ENCODE measurements around the gene UNC5C. TPM values are rescaled to one million over a fixed set of nuclear protein-coding genes. Genes with fewer than 3 reads are reported as not detected.

The UNC5C gene
- total and polyA plus RNA-seq, 2 of the 4 experiments (the other 2 are of a cell fraction), result under 0.01 TPM

DNA sequence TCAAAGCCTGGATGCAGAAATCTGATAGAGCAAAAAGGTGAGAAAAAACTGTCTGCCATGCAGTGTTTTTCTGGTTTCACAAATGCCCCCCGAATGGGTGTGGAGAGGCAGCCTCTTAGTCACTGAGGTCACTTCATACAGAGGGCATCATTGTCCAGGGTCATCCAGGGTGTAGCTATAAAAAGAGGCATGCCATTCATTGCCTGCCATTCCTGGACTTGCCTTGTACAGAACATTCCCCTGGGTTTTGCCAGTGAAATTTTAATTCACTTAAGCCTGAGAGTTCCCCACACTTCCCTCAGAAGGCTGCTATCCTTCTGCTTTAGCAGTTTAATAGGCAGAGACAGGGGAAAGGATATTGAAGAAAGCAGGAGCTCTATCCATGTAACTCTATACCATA is 230.3 kb downstream of the UNC5C start:
- TF ChIP-seq SMC3 (IDR thresholded peaks at IDR 0.05; ENCODE audit: low read depth, low read length) (no peak), CEBPB (IDR thresholded peaks at IDR 0.05; ENCODE audit: low read depth, low read length) (no peak), NFE2L2 (IDR thresholded peaks at IDR 0.05; ENCODE audit: low read depth, low read length) (no peak), RCOR1 (IDR thresholded peaks at IDR 0.05; ENCODE audit: insufficient replicate concordance, low read length) (no peak), MAZ (IDR thresholded peaks at IDR 0.05; ENCODE audit: borderline replicate concordance, low read depth, low read length) (no peak), FOS (IDR thresholded peaks at IDR 0.05; ENCODE audit: low read depth, low read length) (no peak), CHD1 (IDR thresholded peaks at IDR 0.05; ENCODE audit: low read depth, low read length) (no peak), RAD21 (IDR thresholded peaks at IDR 0.05; ENCODE audit: low read length) (no peak)
- TF ChIP-seq, protein P1, sequence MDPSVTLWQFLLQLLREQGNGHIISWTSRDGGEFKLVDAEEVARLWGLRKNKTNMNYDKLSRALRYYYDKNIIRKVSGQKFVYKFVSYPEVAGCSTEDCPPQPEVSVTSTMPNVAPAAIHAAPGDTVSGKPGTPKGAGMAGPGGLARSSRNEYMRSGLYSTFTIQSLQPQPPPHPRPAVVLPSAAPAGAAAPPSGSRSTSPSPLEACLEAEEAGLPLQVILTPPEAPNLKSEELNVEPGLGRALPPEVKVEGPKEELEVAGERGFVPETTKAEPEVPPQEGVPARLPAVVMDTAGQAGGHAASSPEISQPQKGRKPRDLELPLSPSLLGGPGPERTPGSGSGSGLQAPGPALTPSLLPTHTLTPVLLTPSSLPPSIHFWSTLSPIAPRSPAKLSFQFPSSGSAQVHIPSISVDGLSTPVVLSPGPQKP (IDR thresholded peaks at IDR 0.05; ENCODE audit: borderline replicate concordance, low read depth, low read length), result no peak
- no peak overlapping the region for H3K4me2 ChIP-seq (ENCODE audit: low read depth, low read length)

More for the DNA sequence above, 230.3 kb downstream of the UNC5C start:
- in situ Hi-C loops (cut with MboI; ENCODE audit: low sequenced_read_pairs), result no loop called here
- no peak overlapping the region for H3K4ac ChIP-seq (ENCODE audit: low read depth, low read length)
- H3K79me1 ChIP-seq (ENCODE audit: low read depth in 1 of 2, low read length in 2 of 2), result no peaks in the 10 kb centered on the region
- no peak overlapping the region for H3K23ac ChIP-seq (ENCODE audit: low read depth, low read length)
- H4K91ac ChIP-seq (ENCODE audit: insufficient read depth, low read depth, low read length), result no peak overlapping the region
- no peak overlapping the region for H2BK120ac ChIP-seq (ENCODE audit: low read depth, low read length)
- no peak overlapping the region for H2AK5ac ChIP-seq (ENCODE audit: low read depth, low read length)
- no peaks in the 10 kb centered on the region for H4K20me1 ChIP-seq (ENCODE audit: insufficient read depth, low read length)
- no peak overlapping the region for H2BK20ac ChIP-seq (ENCODE audit: low read depth, low read length)
- H2BK5ac ChIP-seq (ENCODE audit: low read depth, low read length, poor library complexity, severe bottlenecking), result no peak overlapping the region
- BruUV-seq (replicated peaks), result no TSS peak
- H3K56ac ChIP-seq (ENCODE audit: extremely low read depth, insufficient read depth, low read length), result no peak overlapping the region
- no peak overlapping the region for H4K5ac ChIP-seq (ENCODE audit: low read depth, low read length)
- no peak overlapping the region for H4K8ac ChIP-seq (ENCODE audit: low read depth in 2 of 2, low read length in 2 of 2)
- intact Hi-C loops (cut with micrococcal nuclease), result no loop called here
- H3K9me1 ChIP-seq (ENCODE audit: insufficient read depth, low read length), result no peaks in the 10 kb centered on the region
- no peak overlapping the region for H3K4me3 ChIP-seq (ENCODE audit: insufficient read depth, low read depth, low read length)
- WGBS, 2 experiments (ENCODE audit: extremely low coverage in 2 of 2, insufficient read length in 1 of 2), result no CpG with 5 or more reads among the region's 1 CpG
- ATAC-seq (ENCODE audit: low read depth) (no peak), DNase-seq (no peak)
- H2AFZ ChIP-seq (replicated peaks; ENCODE audit: low read length, poor library complexity), result no peak overlapping the region
- no peak overlapping the region for H3K27ac ChIP-seq (ENCODE audit: insufficient read depth, low read length)
- no peaks in the 10 kb centered on the region for H3K9me3 ChIP-seq (ENCODE audit: control insufficient read depth, insufficient read depth, low read length)
- no peaks in the 10 kb centered on the region for H3K4me1 ChIP-seq (ENCODE audit: control insufficient read depth, insufficient read depth, low read length)
- H3K14ac ChIP-seq (replicated peaks; ENCODE audit: low read depth, low read length), result no peak overlapping the region
- no peaks in the 10 kb centered on the region for H3K36me3 ChIP-seq (ENCODE audit: control insufficient read depth, insufficient read depth, low read length)
- dilution Hi-C loops (cut with HindIII; ENCODE audit: low sequenced_read_pairs, unreplicated experiment), result no loop called here
- H2AK9ac ChIP-seq (replicated peaks; ENCODE audit: low read depth, low read length, poor library complexity), result no peak overlapping the region
- H3K18ac ChIP-seq (ENCODE audit: low read depth, low read length), result no peak overlapping the region
- ChIA-PET CTCF (no interaction called here), POLR2A (ENCODE audit: unreplicated experiment) (no interaction called here)
- H2BK15ac ChIP-seq (ENCODE audit: low read depth, low read length), result no peak overlapping the region
- H3K9ac ChIP-seq (ENCODE audit: low read depth, low read length), result no peak overlapping the region
- no peaks in the 10 kb centered on the region for H3K27me3 ChIP-seq (ENCODE audit: control insufficient read depth, insufficient read depth, low read length)
